HAP-1 (cell line): ENCODE data around the gene FRAS1.
A peak's percentile ranks its signal among the peaks of the same experiment; 100 is the strongest.

Source experiments
- DNase-seq, 2 experiments: peaks; one replicate each; pipeline ENCODE4 v3.0.0-alpha.2; 2016 to 2020; ENCODE audit warnings: low spot score in 2 of 2
- H3K27me3 ChIP-seq: fragments of 250-450 bp; sonication (Bioruptor Pico); 2 replicates; pipeline ENCODE4 v1.5.1; 2020; ENCODE audit warnings: low read depth, mild to moderate bottlenecking, moderate library complexity
- H3K36me3 ChIP-seq: fragments of 250-450 bp; sonication (Bioruptor Pico); replicated peaks from 2 replicates; pipeline ENCODE4 v1.5.1; 2020; ENCODE audit warnings: mild to moderate bottlenecking
- H3K4me1 ChIP-seq: fragments of 250-450 bp; sonication (Bioruptor Pico); 2 replicates; pipeline ENCODE4 v1.5.1; 2020; ENCODE audit warnings: mild to moderate bottlenecking
- H3K4me3 ChIP-seq: fragments of 250-450 bp; sonication (Bioruptor Pico); 2 replicates; pipeline ENCODE4 v1.5.1; 2020; ENCODE audit warnings: mild to moderate bottlenecking, moderate library complexity
- H3K9me3 ChIP-seq: fragments of 250-450 bp; sonication (Bioruptor Pico); 2 replicates; pipeline ENCODE4 v1.5.1; 2020; ENCODE audit warnings: mild to moderate bottlenecking, moderate library complexity
- in situ Hi-C: fragments of 300-500 bp; cut with MboI; formaldehyde crosslinking; loops from 3 replicates; pipeline ENCODE4 v1.14.3; 2020; ENCODE audit warnings: low sequenced_read_pairs, inconsistent platforms, mixed read lengths

Gene FRAS1

DNA sequence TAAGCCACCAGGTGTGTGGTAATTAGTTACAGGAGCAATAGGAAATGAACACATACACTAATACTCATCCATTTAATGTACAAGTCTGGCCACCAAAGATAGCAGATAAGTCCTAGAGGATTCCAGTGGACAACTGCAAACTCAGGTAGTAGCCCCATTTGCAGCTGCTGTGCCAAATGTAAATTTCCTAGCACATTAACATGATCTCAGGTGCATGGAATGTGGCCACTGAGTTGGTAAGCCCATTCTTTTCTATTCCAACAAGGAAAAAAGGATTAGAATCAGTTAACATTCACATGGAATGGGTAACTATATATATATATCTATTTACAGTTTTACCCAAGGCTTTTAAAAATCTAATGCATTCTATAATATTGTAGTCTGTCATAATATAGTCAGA lies 23.3 kb upstream of the FRAS1 start:
- Histone ChIP-seq H3K4me3 (no peak overlapping the region), H3K27me3 (peaks cover 3% of the 10 kb centered on the region; the same call in 1 of the 2 replicates), H3K9me3 (no peaks in the 10 kb centered on the region), H3K36me3 (no peaks in the 10 kb centered on the region), H3K4me1 (no peaks in the 10 kb centered on the region)
- DNase-seq, result no peak
- in situ Hi-C loops, result no loop called here

- in situ Hi-C loops, result no loop called here
- H3K4me1 ChIP-seq, result no peaks in the 10 kb centered on the region
- no peaks in the 10 kb centered on the region for H3K9me3 ChIP-seq
- H3K4me3 ChIP-seq, result no peak overlapping the region
- H3K36me3 ChIP-seq, result no peaks in the 10 kb centered on the region
- DNase-seq, result no peak
- 0 out of 2 replicates have a peak, but pooled peaks cover 3% of the 10 kb centered on the region for H3K27me3 ChIP-seq
Measured at GRCh38 chr4:78038704-78039103, 18.4 kb upstream of the FRAS1 start.

DNA sequence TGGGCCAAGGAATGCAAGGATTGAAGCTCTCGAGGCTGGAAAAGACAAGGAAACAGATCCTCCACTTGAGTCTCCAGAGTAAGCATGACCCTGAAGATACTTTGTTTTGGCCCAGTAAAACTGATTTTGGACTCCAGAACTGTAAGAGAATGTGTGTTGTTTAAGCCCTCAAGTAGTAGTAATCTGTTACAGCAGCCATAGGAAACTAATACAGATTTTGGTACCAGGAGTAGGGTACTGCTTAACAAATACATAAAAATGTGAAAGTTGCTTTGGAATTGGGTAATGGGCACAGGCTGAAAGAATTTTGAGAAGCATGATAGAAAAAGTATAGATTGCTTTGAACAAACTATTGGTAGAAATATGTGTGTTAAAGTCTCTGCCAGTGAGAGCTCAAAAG lies 17.4 kb upstream of the FRAS1 start:
- H3K9me3 ChIP-seq, result no peaks in the 10 kb centered on the region
- in situ Hi-C loops, result no loop called here
- no peaks in the 10 kb centered on the region for H3K4me1 ChIP-seq

DNA sequence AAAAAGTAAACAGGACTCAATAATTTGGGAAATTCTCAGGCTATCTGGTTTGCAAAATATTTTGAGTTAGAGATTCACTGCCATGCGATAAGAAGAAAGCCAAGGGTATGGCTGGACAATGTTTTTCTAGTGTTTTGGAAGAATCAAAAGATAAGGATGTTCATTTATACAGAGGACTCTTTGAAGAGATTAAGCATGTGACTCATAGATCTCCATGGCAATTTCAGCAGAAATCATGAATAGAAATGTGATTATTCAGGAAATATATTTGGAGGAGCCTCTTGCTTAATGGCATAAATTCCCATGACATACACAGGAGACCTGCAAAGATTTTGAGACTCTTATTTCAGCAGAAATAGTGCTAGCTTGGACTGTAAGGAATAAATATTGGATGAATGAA lies 16.7 kb upstream of the FRAS1 start:
- Histone ChIP-seq H3K27me3 (0 out of 2 replicates have a peak, but pooled peaks cover 3% of the 10 kb centered on the region), H3K36me3 (no peaks in the 10 kb centered on the region), H3K9me3 (no peaks in the 10 kb centered on the region), H3K4me1 (no peaks in the 10 kb centered on the region), H3K4me3 (no peak overlapping the region)
- DNase-seq, result no peak
- in situ Hi-C loops, result no loop called here

More for the DNA sequence above, 17.4 kb upstream of the FRAS1 start:
- DNase-seq, result no peak
- no peaks in the 10 kb centered on the region for H3K36me3 ChIP-seq
- 0 out of 2 replicates have a peak, but pooled peaks cover 3% of the 10 kb centered on the region for H3K27me3 ChIP-seq
- H3K4me3 ChIP-seq, result no peak overlapping the region

DNA sequence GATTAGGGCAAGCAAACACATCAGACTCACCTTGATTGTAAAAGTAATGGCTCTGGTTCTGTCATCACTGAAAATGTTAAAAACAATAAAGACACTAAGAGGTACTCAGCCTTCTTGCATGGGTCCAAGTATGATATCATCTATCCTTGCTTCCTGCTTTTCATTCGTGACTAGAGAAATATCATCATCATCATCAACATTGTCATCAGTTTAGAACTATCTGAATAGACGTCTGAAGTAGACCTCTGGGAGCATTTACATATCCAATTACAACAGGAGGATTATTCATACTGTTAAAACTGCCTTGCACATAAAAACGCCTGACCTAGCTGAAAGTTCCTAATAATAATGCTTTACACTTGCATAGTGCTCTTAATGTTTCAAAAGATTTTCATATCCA lies 9.8 kb upstream of the FRAS1 start:
- no peaks in the 10 kb centered on the region for H3K36me3 ChIP-seq
- H3K4me1 ChIP-seq, result no peaks in the 10 kb centered on the region; the same call in 1 of the 2 replicates
- H3K9me3 ChIP-seq, result no peaks in the 10 kb centered on the region
- no peak overlapping the region for H3K4me3 ChIP-seq
- H3K27me3 ChIP-seq, result peaks cover 20% of the 10 kb centered on the region
- in situ Hi-C loops, result no loop called here
- DNase-seq, result no peak

DNA sequence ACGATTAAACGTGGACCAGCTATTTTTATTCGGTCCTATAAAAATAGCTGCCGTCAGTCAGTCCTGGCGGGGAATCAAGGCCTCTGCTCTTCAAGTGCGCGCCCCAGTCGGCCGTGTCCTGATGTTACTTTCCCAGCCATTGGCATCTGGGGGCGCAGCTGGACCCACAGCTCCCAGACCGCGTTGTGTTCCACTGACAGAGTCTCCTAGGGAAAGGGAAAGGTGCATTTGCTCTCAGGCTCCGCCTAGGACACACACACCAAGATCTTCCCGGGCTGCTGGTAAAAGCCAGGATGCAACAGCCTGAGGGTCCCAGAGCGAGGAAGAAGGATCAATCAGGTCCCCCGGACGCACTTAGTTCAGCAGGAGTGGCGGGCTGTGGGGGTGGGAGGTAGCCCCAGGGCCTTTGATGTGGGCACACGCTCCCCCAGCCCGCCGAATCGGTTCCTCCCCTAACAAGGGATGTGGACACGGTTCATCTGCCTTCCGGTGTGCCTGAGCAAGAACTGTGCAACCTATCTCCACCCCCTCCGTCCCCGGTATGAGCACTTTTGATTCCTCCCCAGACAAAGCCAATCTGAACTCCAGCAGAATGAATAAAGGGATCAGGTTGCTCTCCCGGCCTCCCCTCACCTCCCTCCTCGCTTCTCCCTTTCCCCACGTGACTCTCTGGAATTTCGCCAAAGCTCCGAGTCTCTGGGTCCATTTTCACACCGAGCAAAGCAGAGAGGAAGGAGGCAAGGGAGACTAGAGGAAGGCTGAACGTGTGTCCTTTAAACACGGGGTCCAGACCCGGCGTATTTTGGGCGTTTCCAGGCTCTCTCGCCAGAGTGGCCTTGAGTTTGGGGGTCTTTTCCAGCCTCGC lies 626 bp upstream of the FRAS1 start:
- no peaks in the 10 kb centered on the region; the same call in 1 of the 2 replicates for H3K36me3 ChIP-seq
- H3K4me3 ChIP-seq, result peak overlapping the region; percentile 67
- in situ Hi-C loops, result no loop called here
- no peaks in the 10 kb centered on the region for H3K9me3 ChIP-seq
- peaks cover 9% of the 10 kb centered on the region for H3K4me1 ChIP-seq
- DNase-seq, result peak; percentile 93 to 96
- peaks cover 18% of the 10 kb centered on the region for H3K27me3 ChIP-seq

GRCh38 chr4:78057600-78058550 lies 752 bp downstream of the FRAS1 start:
- peaks cover 9% of the 10 kb centered on the region for H3K27me3 ChIP-seq
- H3K4me3 ChIP-seq, result peak overlapping the region; percentile 67
- H3K4me1 ChIP-seq, result peaks cover 5% of the 10 kb centered on the region
- no peaks in the 10 kb centered on the region for H3K9me3 ChIP-seq
- H3K36me3 ChIP-seq, result no peaks in the 10 kb centered on the region; the same call in 1 of the 2 replicates
- peak; percentile 17 to 67 for DNase-seq
- in situ Hi-C loops, result no loop called here

GRCh38 chr4:78058591-78059523 lies 1.7 kb downstream of the FRAS1 start:
- DNase-seq, result peak; percentile 68 to 81
- Histone ChIP-seq H3K27me3 (peaks cover 2% of the 10 kb centered on the region; the same call in 1 of the 2 replicates), H3K36me3 (no peaks in the 10 kb centered on the region; the same call in 1 of the 2 replicates), H3K4me3 (peak overlapping the region; percentile 67), H3K4me1 (peaks cover 5% of the 10 kb centered on the region), H3K9me3 (no peaks in the 10 kb centered on the region)
- in situ Hi-C loops, result no loop called here

DNA sequence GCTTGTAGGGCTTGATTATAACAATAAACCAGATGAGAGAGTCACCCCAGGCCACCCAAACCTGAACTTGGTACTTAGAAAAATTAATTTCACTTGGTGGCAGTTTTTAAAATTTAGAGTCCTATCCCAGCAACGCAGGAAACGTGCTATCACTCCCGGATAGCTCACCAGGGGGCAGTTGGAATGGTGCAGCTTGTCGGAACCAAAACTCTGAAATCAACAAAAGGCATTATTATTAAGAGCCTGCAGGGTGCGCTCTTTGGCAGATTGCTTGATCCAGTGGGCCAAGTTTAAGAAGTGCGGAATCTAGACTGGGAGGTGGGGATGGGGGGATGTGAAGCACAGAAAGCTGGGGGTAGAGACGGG lies 2.4 kb downstream of the FRAS1 start:
- Histone ChIP-seq H3K4me3 (peak overlapping the region; percentile 67), H3K27me3 (0 out of 2 replicates have a peak, but pooled peaks cover under 1% of the 10 kb centered on the region), H3K4me1 (peaks cover 5% of the 10 kb centered on the region), H3K9me3 (no peaks in the 10 kb centered on the region), H3K36me3 (no peaks in the 10 kb centered on the region; the same call in 1 of the 2 replicates)
- DNase-seq, result peak; percentile 83 to 86
- in situ Hi-C loops, result no loop called here

DNA sequence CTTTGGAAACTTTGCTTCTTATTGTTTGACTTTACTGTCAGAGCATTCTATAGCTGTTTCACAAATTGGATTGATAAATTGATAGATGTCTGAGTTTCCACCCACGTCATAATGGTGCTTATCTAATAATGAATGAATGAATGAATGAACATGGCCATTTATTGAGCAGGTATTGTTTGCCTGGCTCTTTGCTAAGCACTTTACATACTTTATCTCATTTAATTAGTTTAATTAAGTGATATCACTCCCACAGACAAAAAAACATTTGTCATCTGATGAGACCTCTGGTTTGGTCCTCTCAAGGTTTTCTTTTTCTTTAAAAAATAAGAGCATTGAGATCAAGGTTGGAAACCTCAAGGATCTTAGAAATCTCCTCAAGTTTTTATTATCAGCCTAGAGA lies 2.8 kb downstream of the FRAS1 start:
- Histone ChIP-seq H3K9me3 (no peaks in the 10 kb centered on the region), H3K4me1 (peaks cover 5% of the 10 kb centered on the region), H3K36me3 (no peaks in the 10 kb centered on the region; the same call in 1 of the 2 replicates), H3K27me3 (no peaks in the 10 kb centered on the region), H3K4me3 (no peak overlapping the region)
- no peak for DNase-seq
- in situ Hi-C loops, result no loop called here

DNA sequence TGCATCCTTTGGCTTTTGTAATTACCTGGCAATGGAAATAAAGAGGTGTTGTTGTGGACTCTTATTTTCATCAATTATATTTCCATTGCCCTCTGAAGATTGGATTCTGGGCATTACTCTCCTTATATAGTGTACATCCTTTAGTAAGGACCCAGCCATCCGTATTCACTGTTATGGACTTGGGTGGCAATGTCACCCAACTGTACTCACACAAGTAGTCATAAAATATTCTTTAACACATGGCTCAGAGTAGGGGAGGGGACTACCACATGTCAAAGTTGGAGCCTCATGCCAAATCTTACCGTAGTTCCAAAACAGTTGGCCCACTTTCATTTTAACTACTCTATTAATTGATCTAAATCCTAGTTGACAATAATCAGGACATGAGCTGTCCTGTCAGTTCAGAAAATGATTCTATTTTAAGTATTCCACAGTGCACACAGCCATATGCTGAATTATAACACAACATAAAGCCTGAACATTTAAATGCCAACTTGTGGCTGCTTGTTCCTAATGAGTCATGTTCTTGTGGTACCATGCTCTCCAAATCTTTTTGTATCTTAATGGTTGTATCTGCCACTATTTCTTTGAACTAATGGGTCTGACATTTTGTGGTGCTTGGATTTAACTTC lies 4.9 kb downstream of the FRAS1 start:
- Histone ChIP-seq H3K4me1 (no peaks in the 10 kb centered on the region; the same call in 1 of the 2 replicates), H3K4me3 (no peak overlapping the region), H3K9me3 (no peaks in the 10 kb centered on the region), H3K27me3 (no peaks in the 10 kb centered on the region), H3K36me3 (no peaks in the 10 kb centered on the region; the same call in 1 of the 2 replicates)
- in situ Hi-C loops, result no loop called here
- no peak for DNase-seq

GRCh38 chr4:78065508-78066192 lies 8.5 kb downstream of the FRAS1 start:
- Histone ChIP-seq H3K27me3 (no peaks in the 10 kb centered on the region), H3K4me1 (no peaks in the 10 kb centered on the region), H3K9me3 (no peaks in the 10 kb centered on the region), H3K4me3 (no peak overlapping the region), H3K36me3 (no peaks in the 10 kb centered on the region)
- in situ Hi-C loops, result no loop called here
- DNase-seq, result no peak
